ENCODE measurements around the gene DHRS7B. TPM values are rescaled to one million over a fixed set of nuclear protein-coding genes. Genes with fewer than 3 reads are reported as not detected.

The DHRS7B gene
- total and polyA plus RNA-seq, 2 of the 13 experiments (the other 11 are each of a cell fraction or from before 2014, with no cell fraction given): 20.0 to 35.8 TPM

- TF ChIP-seq ZNF674 (CRISPR knock-in tag; IDR thresholded peaks at IDR 0.05; ENCODE audit: low read depth): no peak
- no peak for TF ChIP-seq ZNF510 (CRISPR knock-in tag; IDR thresholded peaks at IDR 0.05; ENCODE audit: low read depth)
- TF ChIP-seq ZNF580 (CRISPR knock-in tag; IDR thresholded peaks at IDR 0.05; ENCODE audit: borderline replicate concordance, low read depth): no peak
- TF ChIP-seq GABPB1 (CRISPR knock-in tag; IDR thresholded peaks at IDR 0.05): 0 out of 2 replicates have a peak, but pooled peaks have one; percentile 38
- TF ChIP-seq TCF7L2 (IDR thresholded peaks at IDR 0.05; ENCODE audit: low read depth, low read length): no peak
- peak; percentile 51; the same call in 1 of the 2 replicates for TF ChIP-seq HDAC1 (CRISPR knock-in tag; IDR thresholded peaks at IDR 0.05)
- TF ChIP-seq SMAD3 (CRISPR knock-in tag; IDR thresholded peaks at IDR 0.05): no peak
- TF ChIP-seq ZNF761 (CRISPR knock-in tag; conservative IDR thresholded peaks at IDR 0.05): no peak
- peak; percentile 81 for TF ChIP-seq SAP130 (CRISPR knock-in tag; IDR thresholded peaks at IDR 0.05; ENCODE audit: low read depth)
- TF ChIP-seq DR1 (CRISPR knock-in tag; IDR thresholded peaks at IDR 0.05): no peak
- peak; percentile 27 for TF ChIP-seq ASH2L (IDR thresholded peaks at IDR 0.05; ENCODE audit: insufficient read length, low read depth, low read length)
- no peak for TF ChIP-seq GABPA (IDR thresholded peaks at IDR 0.05; ENCODE audit: low read depth, low read length)
- peak; percentile 42; the same call in 1 of the 2 replicates for TF ChIP-seq GABPA (CRISPR knock-in tag; IDR thresholded peaks at IDR 0.05; ENCODE audit: low read depth)
- no peak for TF ChIP-seq ZNF607 (CRISPR knock-in tag; IDR thresholded peaks at IDR 0.05; ENCODE audit: borderline replicate concordance)
- no peak for TF ChIP-seq DNMT1 (CRISPR knock-in tag; IDR thresholded peaks at IDR 0.05)
- no peak for TF ChIP-seq PRDM4 (CRISPR knock-in tag; IDR thresholded peaks at IDR 0.05; ENCODE audit: borderline replicate concordance)
- TF ChIP-seq KDM6A (CRISPR knock-in tag; IDR thresholded peaks at IDR 0.05; ENCODE audit: low read depth): no peak
- no peak for TF ChIP-seq PITX1 (CRISPR knock-in tag; IDR thresholded peaks at IDR 0.05)
- TF ChIP-seq ZNF577 (CRISPR knock-in tag; IDR thresholded peaks at IDR 0.05; ENCODE audit: borderline replicate concordance, low read depth): no peak
- TF ChIP-seq KLF11 (CRISPR knock-in tag; IDR thresholded peaks at IDR 0.05): no peak
- no peak for TF ChIP-seq THAP9 (CRISPR knock-in tag; IDR thresholded peaks at IDR 0.05; ENCODE audit: borderline replicate concordance)
- TF ChIP-seq ZNF562 (CRISPR knock-in tag; IDR thresholded peaks at IDR 0.05; ENCODE audit: borderline replicate concordance): no peak
- no peak for TF ChIP-seq TAF15 (IDR thresholded peaks at IDR 0.05; ENCODE audit: low read depth, low read length, poor library complexity, severe bottlenecking)
- TF ChIP-seq ZNF576 (CRISPR knock-in tag; IDR thresholded peaks at IDR 0.05): no peak
Measured at GRCh38 chr17:21098934-21099689, 27.7 kb upstream of the DHRS7B start (continued).
